HepG2 (cell line): Measurements from ENCODE around the gene TMEM130. TPM values are rescaled to one million over a fixed set of nuclear protein-coding genes. Genes with fewer than 3 reads are reported as not detected.

ENCODE experiments used
- AGO1 ChIP-seq: fragments of 200-400 bp; formaldehyde crosslinking; IDR thresholded peaks from 2 replicates; pipeline ENCODE4 v1.6.1; 2017; ENCODE audit warnings: mild to moderate bottlenecking, low read depth, low read length, moderate library complexity; ENCODE audit not compliant: poor library complexity, severe bottlenecking
- FIP1L1 ChIP-seq: fragments of 200-400 bp; formaldehyde crosslinking; IDR thresholded peaks from 2 replicates; pipeline ENCODE4 v1.6.1; 2018; ENCODE audit warnings: low read depth, mild to moderate bottlenecking, low read length, moderate library complexity, borderline replicate concordance; ENCODE audit not compliant: insufficient read depth
- FOXO1 ChIP-seq: sonication (generic); formaldehyde crosslinking; IDR thresholded peaks from 2 replicates; pipeline ENCODE4 v1.4.0; 2020; ENCODE audit warnings: missing genetic modification reagents
- HMGXB4 ChIP-seq, 2 experiments: sonication (generic) in 1 of 2; formaldehyde crosslinking in 1 of 2; IDR thresholded peaks; 2 replicates each; pipeline versions ENCODE4 v1.4.0 to v1.6.1; 2018 to 2020; ENCODE audit warnings: missing genetic modification reagents in 2 of 2, borderline replicate concordance in 1 of 2, low read depth in 1 of 2, mild to moderate bottlenecking in 1 of 2, missing biosample characterization in 1 of 2
- NFAT5 ChIP-seq: sonication (generic); formaldehyde crosslinking; IDR thresholded peaks from 2 replicates; pipeline ENCODE4 v1.4.0; 2020; ENCODE audit warnings: missing genetic modification reagents
- RNF219 ChIP-seq: sonication (generic); formaldehyde crosslinking; IDR thresholded peaks from 2 replicates; pipeline ENCODE4 v1.5.0; 2020; ENCODE audit warnings: mild to moderate bottlenecking, missing genetic modification reagents
- SMAD3 ChIP-seq: sonication (generic); formaldehyde crosslinking; IDR thresholded peaks from 2 replicates; pipeline ENCODE4 v1.4.0; 2020; ENCODE audit warnings: missing genetic modification reagents
- SRF ChIP-seq: IDR thresholded peaks from 2 replicates; pipeline ENCODE4 v1.6.1; 2011; ENCODE audit warnings: mild to moderate bottlenecking, low read depth, low read length, moderate library complexity
- ZBTB1 ChIP-seq: sonication (generic); formaldehyde crosslinking; IDR thresholded peaks from 2 replicates; pipeline ENCODE4 v1.4.0; 2020; ENCODE audit warnings: missing genetic modification reagents, borderline replicate concordance
- ZBTB2 ChIP-seq: sonication (generic); formaldehyde crosslinking; IDR thresholded peaks from 2 replicates; pipeline ENCODE4 v1.8.0; 2022; ENCODE audit warnings: low read depth, missing genetic modification reagents
- ZNF180 ChIP-seq: sonication (generic); formaldehyde crosslinking; IDR thresholded peaks from 2 replicates; pipeline ENCODE4 v1.4.0; 2020; ENCODE audit warnings: low read depth, missing genetic modification reagents, borderline replicate concordance
- ZNF280B ChIP-seq: sonication (generic); formaldehyde crosslinking; IDR thresholded peaks from 2 replicates; pipeline ENCODE4 v1.5.0; 2020; ENCODE audit warnings: missing genetic modification reagents, mild to moderate bottlenecking, borderline replicate concordance
- ZNF772 ChIP-seq: sonication (generic); formaldehyde crosslinking; IDR thresholded peaks from 2 replicates; pipeline ENCODE4 v1.5.0; 2020; ENCODE audit warnings: mild to moderate bottlenecking, missing genetic modification reagents
- ZNF788 ChIP-seq: sonication (generic); formaldehyde crosslinking; IDR thresholded peaks from 2 replicates; pipeline ENCODE4 v1.5.0; 2020; ENCODE audit warnings: mild to moderate bottlenecking, missing genetic modification reagents, borderline replicate concordance
- polyA plus RNA-seq, 8 experiments: library from polyadenylated mRNA; depleted of rRNA in 3 of 8; stranded (reverse) in 7 of 8; unstranded in 1 of 8; fragments of >200 nt; fragmentation: Illumina TruSeq in 4 of 8; extraction: Trizol in 4 of 8; gene quantifications; 2 replicates each; pipeline versions ENCODE4 v1.2.1 to v1.2.3, GENCODE V29; 2011 to 2016; ENCODE audit warnings: low read depth in 4 of 8, missing spikeins in 1 of 8, mixed read lengths in 1 of 8; ENCODE audit not compliant: insufficient read depth in 1 of 8
- total RNA-seq, 5 experiments: library from RNA; depleted of rRNA; stranded (reverse); fragments of >200 nt; fragmentation: Illumina TruSeq; extraction: Trizol; gene quantifications; 2 replicates each; pipeline ENCODE4 v1.2.3, GENCODE V29; 2016; ENCODE audit warnings: low read depth in 1 of 5

Gene TMEM130
- total and polyA plus RNA-seq, 2 of the 13 experiments (the other 11 are each of a cell fraction or from before 2014, with no cell fraction given) = not detected

GRCh38 chr7:98841179-98841997 is 28.4 kb downstream of the TMEM130 start (continued):
- no peak for TF ChIP-seq NFAT5 (CRISPR knock-in tag)
- no peak for TF ChIP-seq ZNF180
- TF ChIP-seq SRF = no peak
- no peak; the same call in 1 of the 2 replicates for TF ChIP-seq SMAD3
- TF ChIP-seq ZBTB1 (CRISPR knock-in tag) = no peak
- TF ChIP-seq ZNF788 (CRISPR knock-in tag) = 0 out of 2 replicates have a peak, but pooled peaks have one; percentile 32
- TF ChIP-seq AGO1 = peak; percentile 42
- no peak for TF ChIP-seq ZBTB2
- TF ChIP-seq FIP1L1 = no peak
- TF ChIP-seq ZNF772 (CRISPR knock-in tag) = 0 out of 2 replicates have a peak, but pooled peaks have one; percentile 62
- 0 out of 2 replicates have a peak, but pooled peaks have one; percentile 21 for TF ChIP-seq ZNF280B (CRISPR knock-in tag)
- TF ChIP-seq FOXO1 = 0 out of 2 replicates have a peak, but pooled peaks have one; percentile 33
- peak in 1 of 2 experiments; percentile 32; a peak in 1 of 4 replicates for TF ChIP-seq HMGXB4 (CRISPR knock-in tag; IDR thresholded peaks at IDR 0.05; ENCODE audit: borderline replicate concordance in 1 of 2, low read depth in 1 of 2)
- no peak for TF ChIP-seq RNF219 (CRISPR knock-in tag)
